ENCODE data around the gene ZFAND2A.

Gene ZFAND2A

DNA sequence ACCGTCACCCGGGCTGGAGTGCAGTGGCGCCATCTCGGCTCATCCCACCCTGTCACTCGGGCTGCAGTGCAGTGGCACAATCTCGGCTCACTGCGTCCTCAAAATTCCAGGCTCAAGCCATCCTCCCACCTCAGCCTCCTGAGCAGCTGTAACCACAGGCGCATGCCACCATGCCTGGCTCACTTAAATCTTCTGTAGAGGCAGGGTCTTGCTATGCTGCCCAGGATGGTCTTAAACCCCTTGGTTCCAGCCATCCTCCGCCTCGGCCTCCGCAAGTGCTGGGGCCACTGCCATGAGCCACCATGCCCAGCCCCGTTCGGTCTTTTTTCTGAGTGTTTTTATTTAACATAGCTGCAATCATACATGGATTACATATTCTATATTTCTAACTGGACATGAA lies 30.6 kb downstream of the ZFAND2A start:
- no peak for DNase-seq (ENCODE audit: extremely low read depth, low read depth)

GRCh38 chr7:1127001-1127400 lies 33.0 kb downstream of the ZFAND2A start:
- no peak for TF ChIP-seq CTCF (IDR thresholded peaks at IDR 0.05; ENCODE audit: low read depth, low read length, missing control alignments)
- DNase-seq (ENCODE audit: extremely low read depth, low read depth) = no peak
- H3K4me3 ChIP-seq (replicated peaks; ENCODE audit: low read depth, low read length) = no peak overlapping the region

More for the DNA sequence above, 30.6 kb downstream of the ZFAND2A start:
- TF ChIP-seq CTCF (IDR thresholded peaks at IDR 0.05; ENCODE audit: low read depth, low read length, missing control alignments) = no peak
- no peak overlapping the region for H3K4me3 ChIP-seq (replicated peaks; ENCODE audit: low read depth, low read length)

DNA sequence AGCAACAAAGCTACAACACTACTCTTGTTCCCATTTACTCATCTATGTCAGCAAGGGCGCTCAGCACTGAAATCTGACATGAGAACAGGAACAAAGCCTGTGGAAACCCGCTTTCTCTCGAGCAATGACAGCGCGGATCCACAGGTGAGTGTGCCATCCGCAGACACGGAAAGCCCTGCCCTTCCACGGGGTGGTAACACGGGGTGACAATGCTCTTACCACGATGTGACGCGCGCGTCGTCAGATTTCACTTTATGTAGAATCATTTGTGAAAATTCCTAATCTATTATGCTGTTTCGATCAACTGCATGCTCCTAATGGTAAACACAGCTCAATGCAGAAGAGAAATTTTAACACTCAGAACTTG lies 34.4 kb downstream of the ZFAND2A start:
- no peak for DNase-seq (ENCODE audit: extremely low read depth, low read depth)
- TF ChIP-seq CTCF (IDR thresholded peaks at IDR 0.05; ENCODE audit: low read depth, low read length, missing control alignments) = no peak
- no peak overlapping the region for H3K4me3 ChIP-seq (replicated peaks; ENCODE audit: low read depth, low read length)

- no peak for DNase-seq (ENCODE audit: extremely low read depth, low read depth)
- TF ChIP-seq CTCF (IDR thresholded peaks at IDR 0.05; ENCODE audit: low read depth, low read length, missing control alignments) = no peak
- no peak overlapping the region for H3K4me3 ChIP-seq (replicated peaks; ENCODE audit: low read depth, low read length)
Measured at GRCh38 chr7:1124816-1125602, 35.0 kb downstream of the ZFAND2A start.

DNA sequence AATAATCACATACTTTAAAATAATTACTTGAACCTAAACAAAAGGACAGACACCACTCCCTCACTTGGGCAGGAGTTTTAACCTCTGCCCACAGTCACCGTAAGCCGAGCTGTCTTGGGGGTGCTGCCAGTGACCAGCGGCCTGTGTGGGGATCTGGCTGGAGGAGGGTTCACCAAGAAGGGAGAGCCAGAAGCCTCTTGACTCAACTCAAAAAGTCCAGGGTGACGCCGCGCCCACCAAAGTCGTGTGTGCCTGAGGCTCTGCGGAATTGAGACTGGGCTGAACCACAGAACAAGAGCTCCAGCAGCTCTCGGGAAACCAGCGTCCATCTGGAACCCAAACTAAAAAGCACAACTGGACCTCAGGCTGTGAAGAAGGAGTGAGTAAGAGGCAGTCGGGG lies 35.8 kb downstream of the ZFAND2A start:
- no peak for TF ChIP-seq CTCF (IDR thresholded peaks at IDR 0.05; ENCODE audit: low read depth, low read length, missing control alignments)
- no peak overlapping the region for H3K4me3 ChIP-seq (replicated peaks; ENCODE audit: low read depth, low read length)
- DNase-seq (ENCODE audit: extremely low read depth, low read depth) = no peak

GRCh38 chr7:1123715-1124114 lies 36.3 kb downstream of the ZFAND2A start:
- TF ChIP-seq CTCF (IDR thresholded peaks at IDR 0.05; ENCODE audit: low read depth, low read length, missing control alignments) = peak; percentile 42
- no peak overlapping the region for H3K4me3 ChIP-seq (replicated peaks; ENCODE audit: low read depth, low read length)
- DNase-seq (ENCODE audit: extremely low read depth, low read depth) = no peak
